Measurements from ENCODE around the gene MUC5B. TPM values are rescaled to one million over a fixed set of nuclear protein-coding genes. Genes with fewer than 3 reads are reported as not detected.

Gene MUC5B
- total RNA-seq, 1 donor: not detected

DNA sequence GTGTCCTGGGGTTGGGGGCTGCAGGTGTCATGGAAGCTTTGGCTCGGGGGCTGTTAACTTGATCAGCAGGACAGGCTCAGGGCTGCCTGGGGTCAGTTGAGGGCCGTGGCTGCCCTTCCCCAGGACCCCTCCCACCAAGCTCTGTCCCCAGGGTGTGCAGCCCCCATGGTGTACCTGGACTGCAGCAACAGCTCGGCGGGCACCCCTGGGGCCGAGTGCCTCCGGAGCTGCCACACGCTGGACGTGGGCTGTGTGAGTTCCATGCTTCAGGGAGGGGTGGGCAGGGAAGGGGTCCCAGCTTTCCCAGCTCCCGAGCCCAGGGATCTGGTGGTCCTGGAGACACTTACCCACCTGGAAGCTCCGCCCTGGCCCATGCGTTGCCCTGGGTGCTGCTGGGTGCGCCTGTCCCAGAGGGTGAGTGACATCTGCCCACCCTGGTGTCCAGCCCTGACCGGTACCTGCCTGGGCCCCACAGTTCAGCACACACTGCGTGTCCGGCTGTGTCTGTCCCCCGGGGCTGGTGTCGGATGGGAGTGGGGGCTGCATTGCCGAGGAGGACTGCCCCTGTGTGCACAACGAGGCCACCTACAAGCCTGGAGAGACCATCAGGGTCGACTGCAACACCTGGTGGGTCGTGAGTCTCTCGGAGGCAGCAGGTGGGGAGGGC is 11.3 kb downstream of the MUC5B start:
- DNase-seq (ENCODE audit: low read depth): no peak
- TF ChIP-seq, protein P1, sequence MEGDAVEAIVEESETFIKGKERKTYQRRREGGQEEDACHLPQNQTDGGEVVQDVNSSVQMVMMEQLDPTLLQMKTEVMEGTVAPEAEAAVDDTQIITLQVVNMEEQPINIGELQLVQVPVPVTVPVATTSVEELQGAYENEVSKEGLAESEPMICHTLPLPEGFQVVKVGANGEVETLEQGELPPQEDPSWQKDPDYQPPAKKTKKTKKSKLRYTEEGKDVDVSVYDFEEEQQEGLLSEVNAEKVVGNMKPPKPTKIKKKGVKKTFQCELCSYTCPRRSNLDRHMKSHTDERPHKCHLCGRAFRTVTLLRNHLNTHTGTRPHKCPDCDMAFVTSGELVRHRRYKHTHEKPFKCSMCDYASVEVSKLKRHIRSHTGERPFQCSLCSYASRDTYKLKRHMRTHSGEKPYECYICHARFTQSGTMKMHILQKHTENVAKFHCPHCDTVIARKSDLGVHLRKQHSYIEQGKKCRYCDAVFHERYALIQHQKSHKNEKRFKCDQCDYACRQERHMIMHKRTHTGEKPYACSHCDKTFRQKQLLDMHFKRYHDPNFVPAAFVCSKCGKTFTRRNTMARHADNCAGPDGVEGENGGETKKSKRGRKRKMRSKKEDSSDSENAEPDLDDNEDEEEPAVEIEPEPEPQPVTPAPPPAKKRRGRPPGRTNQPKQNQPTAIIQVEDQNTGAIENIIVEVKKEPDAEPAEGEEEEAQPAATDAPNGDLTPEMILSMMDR (IDR thresholded peaks at IDR 0.05; ENCODE audit: insufficient read depth, low read length): no peak
- no peak overlapping the region for H3K4me3 ChIP-seq (ENCODE audit: low read depth, low read length)

DNA sequence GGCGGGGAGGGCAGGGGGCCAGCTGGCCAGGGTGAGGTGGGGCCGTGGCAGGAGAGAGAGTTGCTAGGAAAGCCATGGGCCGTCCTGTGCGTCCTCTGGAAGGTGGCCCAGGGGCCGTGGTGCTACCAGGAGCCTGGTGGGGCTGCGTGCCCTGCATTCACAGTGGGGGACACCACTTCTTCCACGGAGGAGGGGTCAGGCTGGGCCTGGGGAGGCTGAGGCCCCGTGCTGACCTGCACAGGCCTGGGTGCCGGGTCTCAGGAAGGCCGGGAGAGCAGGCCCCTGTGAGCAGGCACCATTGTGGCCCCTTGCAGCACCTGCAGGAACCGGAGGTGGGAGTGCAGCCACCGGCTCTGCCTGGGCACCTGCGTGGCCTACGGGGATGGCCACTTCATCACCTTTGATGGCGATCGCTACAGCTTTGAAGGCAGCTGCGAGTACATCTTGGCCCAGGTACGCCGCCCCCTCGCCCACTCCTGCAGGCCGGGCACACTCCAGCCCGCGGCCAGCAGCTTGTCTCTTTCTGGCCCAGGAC is 12.0 kb downstream of the MUC5B start:
- no peak overlapping the region for H3K4me3 ChIP-seq (ENCODE audit: low read depth, low read length)
- TF ChIP-seq, protein P1 (IDR thresholded peaks at IDR 0.05; ENCODE audit: insufficient read depth, low read length): no peak
- no peak for DNase-seq (ENCODE audit: low read depth)

DNA sequence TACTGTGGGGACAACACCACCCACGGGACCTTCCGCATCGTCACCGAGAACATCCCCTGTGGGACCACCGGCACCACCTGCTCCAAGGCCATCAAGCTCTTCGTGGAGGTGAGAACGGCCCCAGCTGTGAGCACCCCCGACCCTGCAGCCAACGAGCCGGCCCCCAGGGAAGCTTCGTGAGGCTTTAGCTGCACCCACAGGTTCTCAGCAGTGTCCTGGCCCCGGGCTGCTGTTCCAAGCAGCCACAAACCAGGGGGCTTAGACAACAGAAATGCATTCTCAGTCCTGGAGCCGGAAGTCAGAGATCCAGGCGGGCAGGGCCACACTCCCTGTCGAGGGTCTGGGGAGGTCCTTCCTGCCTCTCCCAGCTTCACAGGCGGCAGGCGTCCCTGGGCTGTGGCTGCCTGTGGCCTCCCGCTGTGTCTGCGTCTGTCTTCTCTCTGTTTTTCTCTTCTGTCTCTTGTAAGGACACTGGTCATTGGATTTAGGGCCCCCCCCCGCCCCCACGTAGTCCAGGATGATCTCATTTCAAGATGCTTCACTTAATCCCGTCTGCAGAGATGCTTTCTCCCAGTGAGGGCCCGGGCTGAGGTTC is 12.5 kb downstream of the MUC5B start:
- H3K4me3 ChIP-seq (ENCODE audit: low read depth, low read length): no peak overlapping the region
- TF ChIP-seq, protein P1 (IDR thresholded peaks at IDR 0.05; ENCODE audit: insufficient read depth, low read length): no peak
- DNase-seq (ENCODE audit: low read depth): no peak

DNA sequence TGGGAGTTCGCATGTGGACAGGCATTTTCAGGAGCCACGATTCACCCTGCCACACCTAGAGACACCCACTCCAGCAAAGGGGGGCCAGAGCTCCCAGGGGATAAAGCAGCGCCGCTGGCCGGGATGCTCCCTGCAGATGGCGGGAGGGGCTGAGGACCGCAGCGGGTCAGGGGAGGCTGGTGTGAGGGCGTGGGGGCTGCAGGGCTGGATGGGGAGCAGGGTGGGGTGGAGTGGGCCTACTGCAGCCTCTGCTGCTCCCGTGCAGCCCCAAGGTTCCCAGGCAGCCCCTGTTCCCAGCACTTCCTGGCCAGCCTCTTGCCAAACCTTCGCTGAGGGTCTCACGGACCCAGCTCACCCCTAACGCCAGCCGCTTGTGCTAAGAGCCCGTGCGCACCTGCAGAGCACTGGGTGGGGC is 13.0 kb downstream of the MUC5B start:
- no peak overlapping the region for H3K4me3 ChIP-seq (ENCODE audit: low read depth, low read length)
- DNase-seq (ENCODE audit: low read depth): no peak
- TF ChIP-seq, protein P1 (IDR thresholded peaks at IDR 0.05; ENCODE audit: insufficient read depth, low read length): no peak

DNA sequence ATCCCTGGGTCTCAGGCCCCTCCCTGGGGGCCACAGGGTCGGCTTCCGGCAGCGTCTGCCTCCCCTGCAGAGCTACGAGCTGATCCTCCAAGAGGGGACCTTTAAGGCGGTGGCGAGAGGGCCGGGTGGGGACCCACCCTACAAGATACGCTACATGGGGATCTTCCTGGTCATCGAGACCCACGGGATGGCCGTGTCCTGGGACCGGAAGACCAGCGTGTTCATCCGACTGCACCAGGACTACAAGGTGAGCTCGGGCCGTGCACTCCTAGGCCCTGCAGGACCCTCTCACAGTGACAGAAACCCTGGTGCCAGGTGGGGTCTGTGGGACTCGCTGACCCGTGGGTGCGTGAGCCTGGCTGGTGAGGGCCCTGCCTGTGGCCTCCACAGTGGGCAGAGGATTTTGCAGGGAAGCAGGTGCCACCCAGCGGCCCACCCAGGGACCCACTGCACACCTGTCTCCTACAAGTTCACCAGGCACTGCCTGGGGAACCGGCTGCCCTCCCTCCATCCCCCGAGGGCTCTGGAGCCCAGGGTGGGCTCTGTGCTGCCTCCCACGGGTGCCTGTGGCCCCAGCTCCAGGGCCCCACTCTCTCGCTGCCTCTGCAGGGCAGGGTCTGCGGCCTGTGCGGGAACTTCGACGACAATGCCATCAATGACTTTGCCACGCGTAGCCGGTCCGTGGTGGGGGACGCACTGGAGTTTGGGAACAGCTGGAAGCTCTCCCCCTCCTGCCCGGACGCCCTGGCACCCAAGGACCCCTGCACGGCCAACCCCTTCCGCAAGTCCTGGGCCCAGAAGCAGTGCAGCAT is 13.7 kb downstream of the MUC5B start:
- TF ChIP-seq, protein P1 (IDR thresholded peaks at IDR 0.05; ENCODE audit: insufficient read depth, low read length): no peak
- H3K4me3 ChIP-seq (ENCODE audit: low read depth, low read length): no peak overlapping the region
- DNase-seq (ENCODE audit: low read depth): no peak

DNA sequence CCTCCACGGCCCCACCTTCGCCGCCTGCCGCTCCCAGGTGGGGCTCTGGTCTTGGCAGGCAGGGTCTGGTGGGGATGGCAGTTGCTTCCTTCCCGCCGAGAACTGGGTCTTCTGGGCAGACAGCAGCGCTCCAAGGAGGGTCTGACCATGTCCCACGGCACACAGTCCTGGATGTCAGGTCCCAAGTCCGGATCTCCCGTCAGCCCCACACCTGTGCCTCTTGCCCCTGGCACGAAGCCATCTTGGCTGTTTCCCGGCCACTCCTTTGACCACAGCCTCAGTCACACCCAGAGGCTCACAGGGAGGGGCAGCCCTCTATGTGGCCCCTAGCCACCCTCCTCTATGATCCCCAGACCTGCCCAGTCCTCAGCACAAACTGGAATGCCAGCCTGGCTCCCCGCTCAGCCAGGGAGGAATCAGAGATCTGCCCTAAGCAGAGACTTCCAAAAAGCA is 14.3 kb downstream of the MUC5B start:
- no peak overlapping the region for H3K4me3 ChIP-seq (ENCODE audit: low read depth, low read length)
- DNase-seq (ENCODE audit: low read depth): no peak
- TF ChIP-seq, protein P1 (IDR thresholded peaks at IDR 0.05; ENCODE audit: insufficient read depth, low read length): no peak

All from fibroblast of the aortic adventitia (primary cell).